ENCODE measurements around the gene ITGA3. TPM values are rescaled to one million over a fixed set of nuclear protein-coding genes. Genes with fewer than 3 reads are reported as not detected.
A peak's percentile ranks its signal among the peaks of the same experiment; 100 is the strongest.

ITGA3 gene
- total and polyA plus RNA-seq, 4 donors = 0.79 to 4.4 (median 1.4) TPM

DNA sequence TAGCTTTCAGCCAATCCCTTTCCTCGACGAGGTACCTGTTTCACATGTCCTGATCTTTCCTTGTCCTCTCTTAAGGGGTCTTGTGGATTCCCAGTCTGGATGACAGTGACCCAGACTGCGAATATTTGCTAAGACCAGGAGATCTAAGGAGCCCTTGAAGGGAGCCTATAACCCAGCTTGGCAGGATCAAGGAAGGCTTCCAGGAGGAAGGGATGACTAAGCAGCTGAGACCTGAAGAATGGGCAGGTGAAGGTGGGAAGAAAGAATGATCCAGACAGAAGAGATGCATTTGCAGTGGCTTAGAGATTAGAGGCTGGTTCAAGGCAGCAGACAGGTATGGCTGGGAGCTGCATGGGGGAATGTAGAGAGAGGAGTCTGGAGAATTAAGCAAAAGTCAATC lies 37.3 kb downstream of the ITGA3 start:
- no peaks in the 10 kb centered on the region for H3K27me3 ChIP-seq (ENCODE audit: control insufficient read depth in 4 of 4, insufficient read depth in 4 of 4, low read length in 3 of 4)
- TF ChIP-seq YY1 (IDR thresholded peaks at IDR 0.05) (no peak), HNF4G (IDR thresholded peaks at IDR 0.05) (no peak), NR2F2 (IDR thresholded peaks at IDR 0.05) (no peak), SP1 (IDR thresholded peaks at IDR 0.05) (no peak), JUND (IDR thresholded peaks at IDR 0.05) (no peak), FOXA1 (IDR thresholded peaks at IDR 0.05) (no peak), GABPA (IDR thresholded peaks at IDR 0.05 in 1 of 2, conservative IDR thresholded peaks at IDR 0.05 in 1 of 2) (no peak), FOXA2 (IDR thresholded peaks at IDR 0.05) (no peak), EGR1 (IDR thresholded peaks at IDR 0.05; ENCODE audit: low read depth in 2 of 2) (no peak), HNF4A (conservative IDR thresholded peaks at IDR 0.05) (no peak), RAD21 (IDR thresholded peaks at IDR 0.05) (no peak)
- no peaks in the 10 kb centered on the region for H3K36me3 ChIP-seq (ENCODE audit: control insufficient read depth in 4 of 4, insufficient read depth in 3 of 4, low read depth in 1 of 4, low read length in 3 of 4)
- no peak overlapping the region for H3K9ac ChIP-seq (ENCODE audit: low read depth in 1 of 2, low read length in 2 of 2)
- H3K4me3 ChIP-seq (ENCODE audit: low read depth in 1 of 3, low read length in 3 of 3) = no peak overlapping the region
- H3K9me3 ChIP-seq (ENCODE audit: control insufficient read depth in 4 of 4, low read length in 3 of 4) = no peaks in the 10 kb centered on the region
- no peak overlapping the region for H3K27ac ChIP-seq (ENCODE audit: low read depth in 1 of 2, low read length in 2 of 2)
- peaks cover 7 to 33% (median 29%) of the 10 kb centered on the region in 4 donors for H3K4me1 ChIP-seq (ENCODE audit: control insufficient read depth in 4 of 4, insufficient read depth in 4 of 4, low read length in 3 of 4)
- WGBS = 87% methylated on average over 3 of the region's 3 CpGs
- DNase-seq (ENCODE audit: low spot score) = no peak

- no peak overlapping the region for H3K27ac ChIP-seq (ENCODE audit: low read depth in 1 of 2, low read length in 2 of 2)
- H3K27me3 ChIP-seq (ENCODE audit: control insufficient read depth in 4 of 4, insufficient read depth in 4 of 4, low read length in 3 of 4) = no peaks in the 10 kb centered on the region
- 38% methylated on average over 3 of the region's 3 CpGs for WGBS
Observed at GRCh38 chr17:50093807-50094206, 37.9 kb downstream of the ITGA3 start.

More at GRCh38 chr17:50093807-50094206, 37.9 kb downstream of the ITGA3 start:
- DNase-seq (ENCODE audit: low spot score) = no peak
- H3K4me1 ChIP-seq (ENCODE audit: control insufficient read depth in 4 of 4, insufficient read depth in 4 of 4, low read length in 3 of 4) = peaks cover 7 to 39% (median 34%) of the 10 kb centered on the region in 4 donors
- peaks cover 0 to 5% (median 3%) of the 10 kb centered on the region in 4 donors for H3K36me3 ChIP-seq (ENCODE audit: control insufficient read depth in 4 of 4, insufficient read depth in 3 of 4, low read depth in 1 of 4, low read length in 3 of 4)
- H3K9ac ChIP-seq (ENCODE audit: low read depth in 1 of 2, low read length in 2 of 2) = peak overlapping the region in 1 of 2 donors; percentile 49
- no peak overlapping the region for H3K4me3 ChIP-seq (ENCODE audit: low read depth in 1 of 3, low read length in 3 of 3)
- H3K9me3 ChIP-seq (ENCODE audit: control insufficient read depth in 4 of 4, low read length in 3 of 4) = no peaks in the 10 kb centered on the region
- no peak for TF ChIP-seq CTCF (IDR thresholded peaks at IDR 0.05; ENCODE audit: low read depth, low read length, missing input control)
- no peak for TF ChIP-seq RXRA (IDR thresholded peaks at IDR 0.05)
- TF ChIP-seq NR2F2 (IDR thresholded peaks at IDR 0.05) = no peak
- no peak for TF ChIP-seq GABPA (IDR thresholded peaks at IDR 0.05 in 1 of 2, conservative IDR thresholded peaks at IDR 0.05 in 1 of 2)
- TF ChIP-seq HNF4G (IDR thresholded peaks at IDR 0.05) = no peak
- no peak for TF ChIP-seq YY1 (IDR thresholded peaks at IDR 0.05)
- no peak for TF ChIP-seq TAF1 (conservative IDR thresholded peaks at IDR 0.05)
- TF ChIP-seq JUND (IDR thresholded peaks at IDR 0.05) = no peak
- TF ChIP-seq, protein P1, sequence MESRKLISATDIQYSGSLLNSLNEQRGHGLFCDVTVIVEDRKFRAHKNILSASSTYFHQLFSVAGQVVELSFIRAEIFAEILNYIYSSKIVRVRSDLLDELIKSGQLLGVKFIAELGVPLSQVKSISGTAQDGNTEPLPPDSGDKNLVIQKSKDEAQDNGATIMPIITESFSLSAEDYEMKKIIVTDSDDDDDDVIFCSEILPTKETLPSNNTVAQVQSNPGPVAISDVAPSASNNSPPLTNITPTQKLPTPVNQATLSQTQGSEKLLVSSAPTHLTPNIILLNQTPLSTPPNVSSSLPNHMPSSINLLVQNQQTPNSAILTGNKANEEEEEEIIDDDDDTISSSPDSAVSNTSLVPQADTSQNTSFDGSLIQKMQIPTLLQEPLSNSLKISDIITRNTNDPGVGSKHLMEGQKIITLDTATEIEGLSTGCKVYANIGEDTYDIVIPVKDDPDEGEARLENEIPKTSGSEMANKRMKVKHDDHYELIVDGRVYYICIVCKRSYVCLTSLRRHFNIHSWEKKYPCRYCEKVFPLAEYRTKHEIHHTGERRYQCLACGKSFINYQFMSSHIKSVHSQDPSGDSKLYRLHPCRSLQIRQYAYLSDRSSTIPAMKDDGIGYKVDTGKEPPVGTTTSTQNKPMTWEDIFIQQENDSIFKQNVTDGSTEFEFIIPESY (IDR thresholded peaks at IDR 0.05) = no peak
- TF ChIP-seq SP1 (IDR thresholded peaks at IDR 0.05) = no peak
- TF ChIP-seq, protein P2, sequence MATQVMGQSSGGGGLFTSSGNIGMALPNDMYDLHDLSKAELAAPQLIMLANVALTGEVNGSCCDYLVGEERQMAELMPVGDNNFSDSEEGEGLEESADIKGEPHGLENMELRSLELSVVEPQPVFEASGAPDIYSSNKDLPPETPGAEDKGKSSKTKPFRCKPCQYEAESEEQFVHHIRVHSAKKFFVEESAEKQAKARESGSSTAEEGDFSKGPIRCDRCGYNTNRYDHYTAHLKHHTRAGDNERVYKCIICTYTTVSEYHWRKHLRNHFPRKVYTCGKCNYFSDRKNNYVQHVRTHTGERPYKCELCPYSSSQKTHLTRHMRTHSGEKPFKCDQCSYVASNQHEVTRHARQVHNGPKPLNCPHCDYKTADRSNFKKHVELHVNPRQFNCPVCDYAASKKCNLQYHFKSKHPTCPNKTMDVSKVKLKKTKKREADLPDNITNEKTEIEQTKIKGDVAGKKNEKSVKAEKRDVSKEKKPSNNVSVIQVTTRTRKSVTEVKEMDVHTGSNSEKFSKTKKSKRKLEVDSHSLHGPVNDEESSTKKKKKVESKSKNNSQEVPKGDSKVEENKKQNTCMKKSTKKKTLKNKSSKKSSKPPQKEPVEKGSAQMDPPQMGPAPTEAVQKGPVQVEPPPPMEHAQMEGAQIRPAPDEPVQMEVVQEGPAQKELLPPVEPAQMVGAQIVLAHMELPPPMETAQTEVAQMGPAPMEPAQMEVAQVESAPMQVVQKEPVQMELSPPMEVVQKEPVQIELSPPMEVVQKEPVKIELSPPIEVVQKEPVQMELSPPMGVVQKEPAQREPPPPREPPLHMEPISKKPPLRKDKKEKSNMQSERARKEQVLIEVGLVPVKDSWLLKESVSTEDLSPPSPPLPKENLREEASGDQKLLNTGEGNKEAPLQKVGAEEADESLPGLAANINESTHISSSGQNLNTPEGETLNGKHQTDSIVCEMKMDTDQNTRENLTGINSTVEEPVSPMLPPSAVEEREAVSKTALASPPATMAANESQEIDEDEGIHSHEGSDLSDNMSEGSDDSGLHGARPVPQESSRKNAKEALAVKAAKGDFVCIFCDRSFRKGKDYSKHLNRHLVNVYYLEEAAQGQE (IDR thresholded peaks at IDR 0.05) = no peak
- no peak for TF ChIP-seq HNF4A (conservative IDR thresholded peaks at IDR 0.05)
- TF ChIP-seq FOXA2 (IDR thresholded peaks at IDR 0.05) = no peak
- no peak for TF ChIP-seq FOXA1 (IDR thresholded peaks at IDR 0.05)
- TF ChIP-seq, protein P3, sequence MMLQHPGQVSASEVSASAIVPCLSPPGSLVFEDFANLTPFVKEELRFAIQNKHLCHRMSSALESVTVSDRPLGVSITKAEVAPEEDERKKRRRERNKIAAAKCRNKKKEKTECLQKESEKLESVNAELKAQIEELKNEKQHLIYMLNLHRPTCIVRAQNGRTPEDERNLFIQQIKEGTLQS (IDR thresholded peaks at IDR 0.05) = no peak
- no peak for TF ChIP-seq EGR1 (IDR thresholded peaks at IDR 0.05; ENCODE audit: low read depth in 2 of 2)
